ENCODE data around the gene CNIH4. TPM values are rescaled to one million over a fixed set of nuclear protein-coding genes. Genes with fewer than 3 reads are reported as not detected.

The CNIH4 gene
- total RNA-seq, 1 donor from 2014 or later, result 68.0 TPM

- no peaks in the 10 kb centered on the region for H3K27me3 Mint-ChIP-seq (ENCODE audit: low read depth, unreplicated experiment)
- peaks cover 15% of the 10 kb centered on the region for H3K4me1 Mint-ChIP-seq (ENCODE audit: low read depth, unreplicated experiment)
- Histone ChIP-seq H2AFZ (ENCODE audit: low read depth, low read length) (no peak overlapping the region), H3K79me2 (ENCODE audit: insufficient read depth, low read length) (peaks cover 27% of the 10 kb centered on the region), H3K4me3 (ENCODE audit: insufficient read depth, low read depth, low read length) (no peak overlapping the region), H3K4me1 (ENCODE audit: insufficient read depth, low read length) (peaks cover 15% of the 10 kb centered on the region), H4K20me1 (ENCODE audit: insufficient read depth, low read length) (peaks cover 52% of the 10 kb centered on the region), H3K27ac (ENCODE audit: low read depth, low read length) (no peak overlapping the region), H3K36me3 (ENCODE audit: insufficient read depth, low read length) (peaks cover 62% of the 10 kb centered on the region), H3K9ac (ENCODE audit: low read length) (no peak overlapping the region), H3K4me2 (ENCODE audit: low read length) (no peak overlapping the region), H3K9me3 (ENCODE audit: insufficient read depth, low read depth, low read length) (no peaks in the 10 kb centered on the region), H3K27me3 (ENCODE audit: insufficient read depth, low read length) (no peaks in the 10 kb centered on the region)
- no peak overlapping the region for H3K4me3 Mint-ChIP-seq (ENCODE audit: unreplicated experiment)
- DNase-seq (ENCODE audit: low read depth) (no peak), FAIRE-seq (no peak)
- TF ChIP-seq, protein P1, sequence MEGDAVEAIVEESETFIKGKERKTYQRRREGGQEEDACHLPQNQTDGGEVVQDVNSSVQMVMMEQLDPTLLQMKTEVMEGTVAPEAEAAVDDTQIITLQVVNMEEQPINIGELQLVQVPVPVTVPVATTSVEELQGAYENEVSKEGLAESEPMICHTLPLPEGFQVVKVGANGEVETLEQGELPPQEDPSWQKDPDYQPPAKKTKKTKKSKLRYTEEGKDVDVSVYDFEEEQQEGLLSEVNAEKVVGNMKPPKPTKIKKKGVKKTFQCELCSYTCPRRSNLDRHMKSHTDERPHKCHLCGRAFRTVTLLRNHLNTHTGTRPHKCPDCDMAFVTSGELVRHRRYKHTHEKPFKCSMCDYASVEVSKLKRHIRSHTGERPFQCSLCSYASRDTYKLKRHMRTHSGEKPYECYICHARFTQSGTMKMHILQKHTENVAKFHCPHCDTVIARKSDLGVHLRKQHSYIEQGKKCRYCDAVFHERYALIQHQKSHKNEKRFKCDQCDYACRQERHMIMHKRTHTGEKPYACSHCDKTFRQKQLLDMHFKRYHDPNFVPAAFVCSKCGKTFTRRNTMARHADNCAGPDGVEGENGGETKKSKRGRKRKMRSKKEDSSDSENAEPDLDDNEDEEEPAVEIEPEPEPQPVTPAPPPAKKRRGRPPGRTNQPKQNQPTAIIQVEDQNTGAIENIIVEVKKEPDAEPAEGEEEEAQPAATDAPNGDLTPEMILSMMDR (IDR thresholded peaks at IDR 0.05; ENCODE audit: insufficient read depth, low read depth, low read length), result no peak
- no peak for TF ChIP-seq EZH2 (IDR thresholded peaks at IDR 0.05; ENCODE audit: insufficient read depth, low read length)
- no peak overlapping the region for H3K27ac Mint-ChIP-seq (ENCODE audit: unreplicated experiment)
- no peaks in the 10 kb centered on the region for H3K9me3 Mint-ChIP-seq (ENCODE audit: unreplicated experiment)
- peaks cover 10% of the 10 kb centered on the region for H3K36me3 Mint-ChIP-seq (ENCODE audit: low read depth, unreplicated experiment)
These were observed 48.4 kb downstream of the CNIH4 start for GRCh38 chr1:224404916-224405603.

DNA sequence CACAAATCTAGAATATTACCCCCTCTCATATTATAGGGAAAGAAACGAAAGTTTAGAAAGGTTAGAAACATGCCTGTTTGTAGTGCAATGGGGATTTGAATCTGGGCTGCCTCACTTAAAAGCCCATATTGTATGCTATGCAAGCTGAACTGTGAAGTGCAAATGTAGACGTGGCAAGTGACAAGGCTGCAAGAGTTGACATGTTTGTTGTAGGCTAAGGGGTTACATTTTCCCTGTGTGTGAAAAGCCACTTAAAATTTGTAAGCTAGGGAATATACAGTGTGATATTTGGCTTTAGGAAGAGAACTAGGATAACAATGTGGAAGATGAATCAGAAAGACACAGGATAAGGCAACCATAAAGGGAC is 48.9 kb downstream of the CNIH4 start:
- peaks cover 10% of the 10 kb centered on the region for H3K36me3 Mint-ChIP-seq (ENCODE audit: low read depth, unreplicated experiment)
- Histone ChIP-seq H3K9ac (ENCODE audit: low read length) (no peak overlapping the region), H3K9me3 (ENCODE audit: insufficient read depth, low read depth, low read length) (no peaks in the 10 kb centered on the region), H3K27me3 (ENCODE audit: insufficient read depth, low read length) (no peaks in the 10 kb centered on the region), H3K36me3 (ENCODE audit: insufficient read depth, low read length) (peaks cover 67% of the 10 kb centered on the region), H3K4me3 (ENCODE audit: insufficient read depth, low read depth, low read length) (no peak overlapping the region), H4K20me1 (ENCODE audit: insufficient read depth, low read length) (peaks cover 53% of the 10 kb centered on the region), H2AFZ (ENCODE audit: low read depth, low read length) (no peak overlapping the region), H3K27ac (ENCODE audit: low read depth, low read length) (no peak overlapping the region), H3K79me2 (ENCODE audit: insufficient read depth, low read length) (peaks cover 30% of the 10 kb centered on the region), H3K4me1 (ENCODE audit: insufficient read depth, low read length) (peaks cover 15% of the 10 kb centered on the region), H3K4me2 (ENCODE audit: low read length) (no peak overlapping the region)
- TF ChIP-seq, protein P1 (IDR thresholded peaks at IDR 0.05; ENCODE audit: insufficient read depth, low read depth, low read length), result no peak
- TF ChIP-seq EZH2 (IDR thresholded peaks at IDR 0.05; ENCODE audit: insufficient read depth, low read length), result no peak
- DNase-seq (ENCODE audit: low read depth) (no peak), FAIRE-seq (no peak)
- peaks cover 15% of the 10 kb centered on the region for H3K4me1 Mint-ChIP-seq (ENCODE audit: low read depth, unreplicated experiment)
- no peak overlapping the region for H3K4me3 Mint-ChIP-seq (ENCODE audit: unreplicated experiment)
- peak overlapping the region; percentile 23 for H3K27ac Mint-ChIP-seq (ENCODE audit: unreplicated experiment)
- no peaks in the 10 kb centered on the region for H3K27me3 Mint-ChIP-seq (ENCODE audit: low read depth, unreplicated experiment)
- no peaks in the 10 kb centered on the region for H3K9me3 Mint-ChIP-seq (ENCODE audit: unreplicated experiment)

- H3K36me3 Mint-ChIP-seq (ENCODE audit: low read depth, unreplicated experiment), result peaks cover 7% of the 10 kb centered on the region
- peaks cover 36% of the 10 kb centered on the region for H3K79me2 ChIP-seq (ENCODE audit: insufficient read depth, low read length)
- H3K27ac Mint-ChIP-seq (ENCODE audit: unreplicated experiment), result peak overlapping the region; percentile 23
These were observed 49.5 kb downstream of the CNIH4 start for GRCh38 chr1:224406216-224406615.

More at GRCh38 chr1:224406216-224406615, 49.5 kb downstream of the CNIH4 start:
- H3K9me3 ChIP-seq (ENCODE audit: insufficient read depth, low read depth, low read length), result no peaks in the 10 kb centered on the region
- peaks cover 15% of the 10 kb centered on the region for H3K4me1 ChIP-seq (ENCODE audit: insufficient read depth, low read length)
- no peak for DNase-seq (ENCODE audit: low read depth)
- H3K27me3 ChIP-seq (ENCODE audit: insufficient read depth, low read length), result no peaks in the 10 kb centered on the region
- FAIRE-seq, result no peak
- TF ChIP-seq EZH2 (IDR thresholded peaks at IDR 0.05; ENCODE audit: insufficient read depth, low read length), result no peak
- TF ChIP-seq, protein P1 (IDR thresholded peaks at IDR 0.05; ENCODE audit: insufficient read depth, low read depth, low read length), result no peak
- H3K4me3 ChIP-seq (ENCODE audit: insufficient read depth, low read depth, low read length), result no peak overlapping the region
- Mint-ChIP-seq H3K27me3 (ENCODE audit: low read depth, unreplicated experiment) (no peaks in the 10 kb centered on the region), H3K9me3 (ENCODE audit: unreplicated experiment) (no peaks in the 10 kb centered on the region), H3K4me1 (ENCODE audit: low read depth, unreplicated experiment) (peaks cover 15% of the 10 kb centered on the region), H3K4me3 (ENCODE audit: unreplicated experiment) (no peak overlapping the region)
- no peak overlapping the region for H2AFZ ChIP-seq (ENCODE audit: low read depth, low read length)
- peak overlapping the region; percentile 13 for H3K4me2 ChIP-seq (ENCODE audit: low read length)
- no peak overlapping the region for H3K9ac ChIP-seq (ENCODE audit: low read length)
- H3K27ac ChIP-seq (ENCODE audit: low read depth, low read length), result peak overlapping the region; percentile 1
- H4K20me1 ChIP-seq (ENCODE audit: insufficient read depth, low read length), result peaks cover 53% of the 10 kb centered on the region
- peaks cover 67% of the 10 kb centered on the region for H3K36me3 ChIP-seq (ENCODE audit: insufficient read depth, low read length)

Measured in astrocyte (in vitro differentiated cells and primary cell).